Testis (tissue), 3 donors: ENCODE measurements around the gene KCNIP3. TPM values are rescaled to one million over a fixed set of nuclear protein-coding genes. Genes with fewer than 3 reads are reported as not detected.

Experiments used
- DNase-seq: peaks from one replicate; pipeline ENCODE4 v3.0.0-alpha.2; 2019
- H3K27ac ChIP-seq, 2 donors: fragments of 200-600 bp; sonication (generic); one replicate each; pipeline ENCODE4 v1.5.1; 2019
- H3K27me3 ChIP-seq: fragments of 200-600 bp; sonication (generic); one replicate; pipeline ENCODE4 v1.5.1; 2019
- H3K36me3 ChIP-seq: fragments of 200-600 bp; sonication (generic); one replicate; pipeline ENCODE4 v1.5.1; 2017; ENCODE audit warnings: low read depth; ENCODE audit errors: missing control alignments
- H3K4me1 ChIP-seq: fragments of 200-600 bp; sonication (generic); one replicate; pipeline ENCODE4 v1.5.1; 2019
- H3K4me3 ChIP-seq, 2 donors: fragments of 200-600 bp; sonication (generic); one replicate each; pipeline ENCODE4 v1.5.1; 2017 to 2019
- H3K9me3 ChIP-seq: fragments of 200-600 bp; sonication (generic); one replicate; pipeline ENCODE4 v1.5.1; 2017
- CTCF ChIP-seq, 3 experiments: fragments of 450-650 bp in 2 of 3; fragments of 200-600 bp in 1 of 3; sonication (generic) in 1 of 3; IDR thresholded peaks; one replicate each; pipeline ENCODE4 v1.5.1; 2016 to 2019; ENCODE audit warnings: antibody characterized with exemption in 3 of 3, mild to moderate bottlenecking in 2 of 3, moderate library complexity in 1 of 3
- POLR2A ChIP-seq: fragments of 450-650 bp; IDR thresholded peaks from one replicate; pipeline ENCODE4 v1.6.1; 2017; ENCODE audit warnings: antibody characterized with exemption, mild to moderate bottlenecking, moderate library complexity
- WGBS, 2 donors: methylation state at CpG; one replicate each; pipeline ENCODE4 v1.1.5; 2018; 5-methylcytosine and 5-hydroxymethylcytosine counted together
- intact Hi-C: fragments of 100-400 bp; cut with DNase I; formaldehyde crosslinking; loops from one replicate; pipeline ENCODE4 v1.15.1; 2023; ENCODE audit warnings: low total_unique reads
- polyA plus RNA-seq: library from polyadenylated mRNA; stranded (reverse); fragments of 350-450 nt; fragmentation: Illumina TruSeq; extraction: RNeasy Lipid Tissue Mini Kit (QIAGEN cat#74804); gene quantifications from one replicate; pipeline ENCODE4 v1.2.3, GENCODE V29; 2014; ENCODE audit warnings: low read depth, low replicate concordance; ENCODE audit not compliant: insufficient read depth
- total RNA-seq, 2 donors: library from RNA; depleted of rRNA; stranded (reverse); fragments of >200 nt; gene quantifications; one replicate each; pipeline ENCODE4 v1.2.3, GENCODE V29; 2016

KCNIP3 gene
- total and polyA plus RNA-seq, 3 donors from 2014 or later: 23.9 to 69.1 (median 43.4) TPM

DNA sequence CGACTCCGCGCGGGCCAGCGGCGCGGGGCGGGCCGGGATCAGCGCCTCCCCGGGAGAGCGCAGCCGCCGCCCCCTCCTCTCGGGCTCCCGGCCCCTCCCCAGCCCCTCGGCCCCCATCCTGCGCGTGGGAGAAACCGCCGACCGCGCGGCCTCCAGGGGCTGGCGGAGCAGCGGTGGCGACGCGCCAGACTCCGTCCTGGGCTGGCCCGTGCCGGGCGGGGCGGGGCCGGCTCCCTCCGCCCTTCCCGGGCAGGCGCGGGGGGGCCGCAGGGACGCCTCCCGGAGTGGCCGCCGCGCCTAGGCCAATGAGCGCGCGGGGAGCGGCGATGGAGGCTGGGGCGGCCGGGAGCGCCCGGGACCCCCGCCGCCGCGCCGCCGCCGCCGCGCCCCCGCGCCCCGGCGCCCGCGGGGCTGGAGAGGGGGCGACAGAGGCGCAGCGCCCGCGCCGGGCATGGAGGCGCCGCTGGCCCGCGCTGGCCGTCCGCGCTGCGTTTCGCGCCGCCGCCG, 49.1 kb downstream of the KCNIP3 start:
- peak overlapping the region; percentile 71 to 86 for H3K27ac ChIP-seq
- WGBS, 2 donors: 0% methylated on average over 12 to 33 of the region's 88 CpGs
- peaks cover 32% of the 10 kb centered on the region for H3K4me1 ChIP-seq
- TF ChIP-seq CTCF (IDR thresholded peaks at IDR 0.05): no peak
- TF ChIP-seq POLR2A: no peak
- H3K4me3 ChIP-seq: peak overlapping the region; percentile 66 to 67
- intact Hi-C loops: loop anchor here (5.0 kb wide), 1 partner anchor 41 kb away; no protein-coding TSS in a partner anchor
- no peaks in the 10 kb centered on the region for H3K27me3 ChIP-seq
- no peaks in the 10 kb centered on the region for H3K9me3 ChIP-seq
- peak; percentile 79 for DNase-seq
- H3K36me3 ChIP-seq: no peaks in the 10 kb centered on the region

DNA sequence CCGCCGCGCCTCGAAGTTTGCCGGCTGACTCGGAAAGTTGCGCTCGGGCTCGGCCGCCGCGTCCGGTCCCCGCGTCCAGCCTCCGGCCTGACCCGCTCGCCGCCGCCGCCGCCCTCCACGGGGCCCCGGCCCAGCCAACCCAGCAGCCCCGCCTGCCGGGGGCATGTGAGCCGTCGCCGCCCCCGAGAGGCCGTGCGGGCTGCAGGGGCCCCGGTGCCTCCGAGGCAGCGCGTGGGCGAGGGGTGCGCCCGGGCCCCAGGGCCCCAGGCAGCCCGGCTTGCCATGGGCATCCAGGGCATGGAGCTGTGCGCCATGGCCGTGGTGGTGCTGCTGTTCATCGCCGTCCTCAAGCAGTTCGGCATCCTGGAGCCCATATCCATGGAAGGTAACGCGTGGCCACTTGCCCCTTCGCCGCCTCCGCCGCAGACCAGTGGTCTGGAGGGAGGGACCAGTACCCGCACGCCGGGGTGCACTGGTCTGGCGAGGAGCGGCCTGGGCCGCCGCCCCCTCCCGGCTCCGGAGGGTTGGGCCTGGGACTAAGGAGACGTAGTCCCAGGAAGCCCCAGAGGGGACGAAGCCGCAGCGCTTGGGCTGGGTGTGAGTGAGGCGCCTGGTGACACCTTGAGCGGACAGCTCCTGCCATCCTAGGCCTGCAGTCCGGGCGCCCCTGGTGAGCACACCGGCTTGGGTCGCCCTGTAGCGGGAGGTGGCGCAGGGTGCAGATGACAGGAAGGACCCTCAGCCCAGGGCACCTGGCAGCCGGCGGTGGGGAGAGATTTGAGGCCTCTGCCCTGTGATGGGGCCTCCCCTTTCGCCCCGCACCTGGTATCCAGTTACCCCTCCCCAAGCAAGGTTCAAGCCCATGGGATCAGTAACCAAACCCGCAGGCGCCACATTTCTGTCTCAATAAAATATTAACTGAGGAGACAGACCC, 49.9 kb downstream of the KCNIP3 start:
- WGBS, 2 donors: 10% methylated on average over 40 of the region's 78 CpGs; no CpG with 5 or more reads in 1 of the 2 donors
- peak overlapping the region; percentile 67 to 79 for H3K27ac ChIP-seq
- H3K27me3 ChIP-seq: no peaks in the 10 kb centered on the region
- no peak for TF ChIP-seq CTCF (IDR thresholded peaks at IDR 0.05)
- no peak for TF ChIP-seq POLR2A
- DNase-seq: peak; percentile 32
- H3K36me3 ChIP-seq: no peaks in the 10 kb centered on the region
- peak overlapping the region; percentile 66 to 70 for H3K4me3 ChIP-seq
- intact Hi-C loops: loop anchor here (5.0 kb wide), 1 partner anchor 40 kb away; no protein-coding TSS in a partner anchor
- H3K9me3 ChIP-seq: no peaks in the 10 kb centered on the region
- H3K4me1 ChIP-seq: peaks cover 32% of the 10 kb centered on the region

DNA sequence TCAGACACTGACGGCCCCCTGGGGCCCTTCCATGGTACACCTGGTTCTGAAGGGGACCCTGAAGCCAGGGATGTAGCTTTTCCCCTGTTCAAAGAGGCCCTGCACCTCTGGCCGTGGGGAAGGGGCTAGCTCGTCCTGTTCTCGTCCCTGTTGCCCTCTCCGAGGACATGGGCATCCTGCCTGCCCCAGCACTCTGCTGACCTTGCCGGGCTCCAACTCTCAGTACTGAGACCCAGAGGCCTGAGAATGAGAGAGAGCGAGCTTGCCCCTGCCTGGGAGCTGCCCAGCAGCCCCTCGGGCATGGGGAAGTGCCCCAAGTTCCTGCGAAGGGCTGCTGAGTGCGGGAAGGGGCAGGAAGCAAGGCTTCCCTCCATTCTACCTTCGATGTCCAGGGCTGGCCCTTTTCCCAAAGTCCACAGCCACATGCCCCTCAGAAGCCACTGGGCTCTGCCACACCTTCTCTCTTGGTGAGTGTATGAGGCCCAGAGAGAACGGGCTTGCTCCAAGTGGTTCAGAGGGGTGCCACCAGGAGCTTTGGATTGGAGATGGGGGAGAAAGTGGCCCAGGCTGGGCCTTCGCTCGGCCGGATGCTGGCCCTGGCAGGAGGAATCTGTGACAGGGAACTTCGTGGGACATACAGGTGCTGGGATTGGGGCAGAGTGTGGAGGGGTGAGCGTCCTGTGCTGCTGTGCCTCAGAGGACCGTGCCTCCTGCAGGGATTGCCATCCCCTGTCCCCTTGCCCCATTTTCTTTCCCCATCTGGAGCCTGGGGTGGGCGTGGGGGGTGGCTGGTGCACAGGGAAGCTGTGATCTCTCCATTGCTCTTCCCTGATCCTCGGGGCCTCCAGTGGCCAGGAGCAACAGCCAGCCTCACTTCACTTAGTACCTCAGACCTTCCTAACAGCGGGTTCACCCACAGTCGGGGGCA, 50.8 kb downstream of the KCNIP3 start:
- intact Hi-C loops: loop anchor here (5.0 kb wide), 1 partner anchor 39 kb away; no protein-coding TSS in a partner anchor
- Histone ChIP-seq H3K9me3 (no peaks in the 10 kb centered on the region), H3K36me3 (no peaks in the 10 kb centered on the region), H3K27ac (peak overlapping the region; percentile 67 to 79), H3K4me1 (peaks cover 37% of the 10 kb centered on the region), H3K27me3 (no peaks in the 10 kb centered on the region), H3K4me3 (peak overlapping the region; percentile 66 to 70)
- TF ChIP-seq POLR2A (no peak), CTCF (IDR thresholded peaks at IDR 0.05) (no peak)
- DNase-seq: peak; percentile 9
- 17 to 39% methylated on average over 18 to 21 of the region's 22 CpGs for WGBS, 2 donors

- peaks cover 37% of the 10 kb centered on the region for H3K4me1 ChIP-seq
- H3K27ac ChIP-seq: peak overlapping the region; percentile 24 to 67
- peak; percentile 41 for DNase-seq
- no peak overlapping the region for H3K4me3 ChIP-seq
- intact Hi-C loops: loop anchor here (5.0 kb wide), 1 partner anchor 38 kb away; no protein-coding TSS in a partner anchor
- no peaks in the 10 kb centered on the region for H3K36me3 ChIP-seq
- 30 to 40% methylated on average over 5 to 12 of the region's 12 CpGs for WGBS, 2 donors
- H3K9me3 ChIP-seq: no peaks in the 10 kb centered on the region
- TF ChIP-seq CTCF (IDR thresholded peaks at IDR 0.05): no peak
- H3K27me3 ChIP-seq: no peaks in the 10 kb centered on the region
Measured at GRCh38 chr2:95348609-95349567, 51.7 kb downstream of the KCNIP3 start.
